Measurements from ENCODE around the gene LRRC38. TPM values are rescaled to one million over a fixed set of nuclear protein-coding genes. Genes with fewer than 3 reads are reported as not detected.

The LRRC38 gene
- total RNA-seq: 0.50 TPM in 1 of 2 replicates, not detected in the other

GRCh38 chr1:13513895-13514546 is at the start of gene LRRC38:
TSS of gene LRRC38 (minus strand) at chr1:13514003. CDS start at chr1:13513593, 410 bp downstream.

Other genes starting within 250 kb of the LRRC38 start
- gene PRAMEF8, start 228.9 kb downstream of the LRRC38 start, total RNA-seq: not detected in 2 replicates
- not detected in 2 replicates for gene PRAMEF33, start 210.5 kb downstream of the LRRC38 start, total RNA-seq
- gene PRAMEF15, start 198.4 kb downstream of the LRRC38 start, total RNA-seq: not detected in 2 replicates
- gene PRAMEF14, start 166.9 kb downstream of the LRRC38 start, total RNA-seq: not detected in 2 replicates
- not detected in 2 replicates for gene PRAMEF19, start 142.1 kb downstream of the LRRC38 start, total RNA-seq
- gene PRAMEF17, start 124.4 kb downstream of the LRRC38 start, total RNA-seq: not detected in 2 replicates
- not detected in 2 replicates for gene PRAMEF20, start 103.6 kb downstream of the LRRC38 start, total RNA-seq
- 0.06 TPM in 1 of 2 replicates, not detected in the other for gene PDPN, start 69.8 kb upstream of the LRRC38 start, total RNA-seq
- 5.4 and 8.1 TPM in 2 replicates for gene PRDM2, start 186.2 kb upstream of the LRRC38 start, total RNA-seq